Measurements from ENCODE around the gene CYP51A1.
"Not testable (repeated sequence)": the region's sequence is repeated elsewhere in the genome, so short reads cannot be mapped to it uniquely, and the experiment has no call there.

Gene CYP51A1

DNA sequence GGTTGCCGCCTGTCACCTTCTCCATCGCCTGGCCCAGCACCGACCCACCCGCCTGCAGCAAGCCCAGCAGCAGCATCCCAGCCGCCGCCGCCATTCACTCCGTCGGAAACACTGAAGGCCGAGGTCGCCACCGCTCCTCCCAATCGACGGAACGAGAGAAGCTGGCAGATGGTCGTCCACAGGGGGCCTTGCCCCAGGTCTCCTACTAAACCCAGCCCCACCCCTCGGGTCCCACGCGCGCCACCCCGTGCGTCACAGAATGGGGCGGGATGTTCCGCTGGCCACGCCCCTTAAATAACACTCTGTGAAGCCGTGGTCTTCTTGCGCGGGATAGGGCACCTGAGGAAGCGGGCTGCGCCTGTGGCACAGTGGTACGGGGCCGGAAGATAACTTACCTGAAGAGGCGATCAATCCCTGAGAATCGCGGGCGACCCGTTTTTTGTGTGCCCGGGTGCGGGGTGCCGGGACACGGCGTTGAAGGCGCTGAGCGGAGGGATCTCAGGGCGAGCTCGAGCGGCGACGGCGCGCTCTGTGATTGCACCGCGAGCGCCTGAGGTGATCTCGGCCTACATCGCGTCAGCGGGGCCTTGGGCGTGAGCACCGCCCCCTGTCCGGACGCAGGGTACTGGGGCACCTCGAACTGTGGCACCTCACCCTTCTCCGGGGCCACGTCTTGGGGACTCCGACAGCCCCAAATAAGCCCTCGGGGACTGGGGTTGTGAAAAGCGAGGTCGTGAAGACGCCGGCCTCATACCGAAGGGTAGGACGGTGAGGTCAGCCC is at the start of gene CYP51A1:
CYP51A1 (minus strand) TSS at position 207 of the 781 bp plus-strand sequence; CDS start at position 94, 113 bp downstream.
- DNase-seq = peak; percentile 96
- in situ Hi-C loops (cut with HindIII; ENCODE audit: low pct_ligation_motif_present, low pct_unique_long_range_greater_than_20kb, low sequenced_read_pairs) = no loop called here

DNA sequence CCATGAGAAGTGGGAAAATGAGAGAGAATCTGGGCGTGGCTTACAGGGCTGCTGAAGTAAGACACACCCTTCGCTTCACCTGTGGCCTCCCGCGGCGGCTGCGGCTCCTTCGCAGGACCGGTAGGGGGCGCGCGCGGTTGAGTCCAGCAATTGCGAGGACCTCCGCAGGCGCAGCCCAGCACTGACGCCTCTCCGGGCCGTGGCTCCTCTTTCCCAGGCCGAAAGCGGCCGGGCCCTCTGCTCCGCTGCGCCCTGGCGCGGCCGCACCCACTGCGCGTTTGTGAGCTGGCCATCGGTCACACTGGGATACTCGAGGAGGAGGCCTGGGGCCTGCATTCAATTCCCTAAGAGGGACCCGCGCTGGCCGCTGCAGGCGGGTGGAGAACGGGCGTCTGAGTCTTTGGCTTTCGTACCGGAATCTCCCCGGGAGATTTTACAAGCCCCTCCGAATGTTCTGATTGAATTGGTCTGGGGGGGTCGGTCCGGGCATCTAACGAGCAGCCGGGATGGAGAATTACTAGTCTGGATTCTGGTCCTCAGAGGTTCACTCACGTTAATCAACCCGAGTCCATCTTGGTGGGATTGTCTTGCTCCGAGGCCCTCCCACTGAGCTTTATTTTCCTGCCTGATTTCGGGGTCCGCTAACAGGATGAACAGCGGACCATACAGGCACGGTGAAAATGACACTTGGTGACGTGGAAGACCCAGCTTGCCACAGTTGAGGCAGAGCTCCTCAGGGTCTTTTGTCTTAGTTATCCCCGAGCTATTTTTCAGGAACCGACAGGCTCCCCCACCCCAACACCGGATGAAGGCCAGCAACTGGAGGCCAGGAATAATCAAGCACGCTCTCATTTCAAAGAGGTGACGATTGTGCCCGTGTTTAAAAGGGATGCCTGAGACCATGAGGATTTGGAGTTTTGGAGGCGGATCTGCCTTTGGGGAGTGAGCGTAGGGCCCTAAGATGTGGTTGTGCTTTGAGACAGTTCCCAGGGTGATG is 44.9 kb upstream of the CYP51A1 start, which contains the start of gene LRRD1:
LRRD1 (minus strand) TSS at position 215 of the 997 bp plus-strand sequence. CDS start 13,940 bp downstream, outside the sequence.
- in situ Hi-C loops (cut with HindIII; ENCODE audit: low pct_ligation_motif_present, low pct_unique_long_range_greater_than_20kb, low sequenced_read_pairs) = no loop called here
- DNase-seq = peak; percentile 89

DNA sequence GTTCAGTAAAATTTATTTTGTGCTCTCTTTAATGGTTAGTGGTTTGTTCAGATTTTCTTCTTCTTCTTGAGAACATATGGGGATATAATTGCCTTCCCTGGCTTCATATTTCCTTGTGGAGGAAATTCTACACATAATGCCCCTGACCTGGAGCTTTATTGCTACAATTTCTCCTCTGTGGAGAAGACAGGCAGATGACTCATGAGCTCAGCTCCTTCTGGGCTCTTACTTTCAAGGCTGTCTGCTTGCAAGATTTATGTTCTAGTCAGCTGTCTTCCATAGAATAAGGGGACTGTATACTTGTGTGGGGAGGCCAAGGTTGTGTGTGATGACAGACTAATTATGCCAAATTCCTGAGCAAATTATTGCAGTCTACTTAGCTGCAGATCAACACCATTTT is 43.1 kb upstream of the CYP51A1 start:
- DNase-seq = peak; percentile 21
- in situ Hi-C loops (cut with HindIII; ENCODE audit: low pct_ligation_motif_present, low pct_unique_long_range_greater_than_20kb, low sequenced_read_pairs) = no loop called here

DNA sequence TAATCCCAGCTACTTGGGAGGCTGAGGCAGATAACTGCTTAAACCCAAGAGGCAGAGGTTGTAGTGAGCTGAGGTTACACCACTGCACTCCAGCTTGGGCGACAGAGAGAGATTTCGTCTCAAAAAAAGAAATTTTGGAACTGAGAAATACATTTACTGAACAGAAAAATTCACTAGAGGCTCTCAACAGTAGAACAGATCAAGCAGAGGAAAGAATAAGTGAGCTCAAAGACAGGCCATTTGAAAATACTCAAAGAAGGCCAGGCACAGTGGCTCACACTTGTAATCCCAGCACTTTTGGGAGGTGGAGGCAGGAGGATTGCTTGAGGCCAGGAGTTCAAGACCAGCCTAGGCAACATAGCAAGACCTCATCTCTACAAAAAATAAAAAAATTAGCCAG is 35.3 kb upstream of the CYP51A1 start:
- in situ Hi-C loops (cut with HindIII; ENCODE audit: low pct_ligation_motif_present, low pct_unique_long_range_greater_than_20kb, low sequenced_read_pairs); DNase-seq: not testable (repeated sequence)

DNA sequence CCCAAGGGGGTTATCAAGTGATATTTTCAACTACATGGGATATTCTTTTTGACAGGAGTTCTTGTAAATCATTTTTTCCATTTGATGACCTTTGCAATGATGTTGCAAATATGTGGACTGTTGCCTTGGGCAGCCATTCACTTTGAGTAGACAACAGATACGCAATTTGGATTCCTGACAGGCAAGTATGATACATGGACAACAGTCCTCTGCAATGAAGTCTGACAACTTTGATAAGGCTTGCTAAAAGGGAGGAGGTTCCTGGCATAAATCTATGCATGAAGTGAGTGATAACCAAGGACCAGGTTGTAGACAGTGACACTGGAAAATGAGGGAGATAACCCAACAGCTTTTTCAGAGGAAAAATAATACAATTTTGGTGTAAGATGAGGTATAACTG is 27.0 kb upstream of the CYP51A1 start:
- no peak for DNase-seq
- in situ Hi-C loops (cut with HindIII; ENCODE audit: low pct_ligation_motif_present, low pct_unique_long_range_greater_than_20kb, low sequenced_read_pairs) = no loop called here

DNA sequence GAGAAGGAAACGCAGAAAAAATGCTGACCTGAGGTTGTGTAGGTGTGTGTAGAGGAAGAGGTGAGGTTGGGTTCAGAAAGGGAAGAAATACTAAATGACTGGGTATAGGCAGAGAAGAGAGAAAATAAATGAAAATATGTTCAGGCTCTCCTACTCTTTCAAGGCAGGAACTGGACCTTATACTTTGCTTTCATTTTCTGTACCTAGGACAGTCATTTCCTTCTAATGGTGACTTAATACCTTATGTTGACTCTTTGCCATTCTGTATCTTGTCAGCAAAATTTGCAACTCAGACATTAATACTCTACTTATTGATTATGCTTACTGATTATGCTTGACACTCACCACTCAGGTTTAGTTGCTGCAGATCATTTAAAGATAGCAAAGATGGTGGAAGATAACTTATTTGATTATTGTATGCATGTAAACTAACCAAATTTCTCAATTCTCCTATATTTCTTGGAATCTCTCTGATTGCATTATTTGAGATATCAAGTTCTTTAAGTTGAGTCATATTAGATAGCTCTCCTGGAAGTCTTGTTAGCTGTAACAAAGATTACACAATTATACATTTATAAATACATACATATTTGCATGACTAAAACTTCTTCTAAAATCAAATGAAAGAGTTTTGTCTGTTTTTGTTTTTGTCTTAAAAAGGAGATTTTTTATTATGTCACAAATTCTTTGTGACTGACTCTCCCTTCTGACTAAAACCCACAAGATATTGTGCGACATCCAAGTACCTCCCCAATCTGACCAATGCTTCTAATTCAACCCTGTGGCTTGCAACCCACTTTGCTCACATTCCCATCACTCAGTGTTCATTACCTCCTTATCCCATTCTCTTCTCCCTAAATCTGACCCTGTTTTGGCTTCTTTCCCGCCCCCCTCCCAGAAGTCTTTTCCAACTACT is 24.6 kb upstream of the CYP51A1 start:
- in situ Hi-C loops (cut with HindIII; ENCODE audit: low pct_ligation_motif_present, low pct_unique_long_range_greater_than_20kb, low sequenced_read_pairs) = no loop called here
- peak; percentile 56 for DNase-seq

DNA sequence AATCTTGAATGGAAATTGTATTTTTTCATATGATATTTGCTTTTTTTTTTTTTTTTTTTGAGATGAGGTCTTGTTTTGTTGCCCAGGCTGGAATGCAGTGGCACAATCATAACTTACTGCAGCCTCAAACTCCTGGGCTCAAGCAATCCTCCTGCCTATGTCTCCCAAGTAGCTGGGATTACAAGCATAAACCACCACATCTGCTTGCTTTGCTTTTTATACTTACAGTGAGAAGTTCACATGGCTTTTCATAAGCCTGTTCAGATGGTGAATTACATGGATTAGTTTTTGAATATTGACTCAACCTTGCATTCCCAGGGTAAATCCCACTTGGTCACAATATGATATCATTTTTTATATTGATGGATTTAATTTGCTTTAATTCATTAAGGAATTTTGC is 22.7 kb upstream of the CYP51A1 start:
- DNase-seq = no peak
- in situ Hi-C loops (cut with HindIII; ENCODE audit: low pct_ligation_motif_present, low pct_unique_long_range_greater_than_20kb, low sequenced_read_pairs) = no loop called here

DNA sequence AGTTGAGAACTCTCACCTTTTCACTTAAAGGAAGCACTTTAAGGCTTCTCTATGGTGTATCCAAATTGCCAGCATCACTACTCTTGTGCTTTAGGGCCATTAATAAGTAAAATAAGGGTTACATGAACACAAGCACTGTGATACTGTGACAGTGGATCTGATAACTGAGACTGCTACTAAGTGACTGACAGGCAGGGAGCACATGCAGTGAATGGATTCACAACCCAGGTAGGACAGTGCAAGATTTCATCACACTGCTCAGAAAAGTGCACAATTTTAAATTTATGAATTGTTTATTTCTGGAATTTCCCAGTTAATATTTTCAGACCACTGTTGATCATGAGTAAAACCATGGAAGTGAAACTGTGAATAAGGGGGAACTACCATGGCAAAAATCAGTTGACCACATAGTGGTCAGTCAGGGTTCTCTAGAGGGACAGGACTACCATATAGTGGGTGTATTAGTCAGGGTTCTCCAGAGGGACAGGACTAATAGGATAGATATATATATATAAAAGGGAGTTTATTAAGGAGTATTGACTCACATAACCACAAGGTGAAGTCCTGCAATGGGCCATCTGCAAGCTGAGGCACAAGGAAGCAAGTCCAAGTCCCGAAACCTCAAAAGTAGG is 20.9 kb upstream of the CYP51A1 start:
- DNase-seq = no peak
- in situ Hi-C loops (cut with HindIII; ENCODE audit: low pct_ligation_motif_present, low pct_unique_long_range_greater_than_20kb, low sequenced_read_pairs) = no loop called here

DNA sequence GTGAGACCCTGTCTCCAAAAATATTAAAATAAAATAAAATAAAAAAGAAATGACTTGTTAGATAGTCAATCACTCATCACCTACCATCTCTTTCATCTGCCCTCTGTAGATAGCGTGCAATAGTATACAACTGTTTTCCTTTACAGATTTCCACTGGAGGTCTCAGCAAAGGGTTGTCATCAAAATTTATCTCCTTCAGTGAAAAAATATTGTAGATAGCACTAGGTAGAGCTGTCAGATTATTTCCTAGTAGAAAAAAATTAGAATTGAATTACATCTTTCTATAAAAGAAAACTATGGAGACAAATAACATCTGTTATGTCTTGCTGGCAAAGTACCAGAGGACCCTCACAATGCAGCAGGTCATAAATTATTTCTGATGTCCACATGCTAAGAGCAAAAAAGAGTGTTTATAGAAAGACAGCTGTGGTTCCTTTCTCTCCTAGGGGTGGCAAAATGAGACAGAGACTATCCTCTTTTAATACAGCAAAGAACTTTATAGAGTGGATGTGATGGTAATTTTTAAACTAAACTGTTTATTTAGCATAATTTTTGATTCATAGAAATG is 16.3 kb upstream of the CYP51A1 start:
- in situ Hi-C loops (cut with HindIII; ENCODE audit: low pct_ligation_motif_present, low pct_unique_long_range_greater_than_20kb, low sequenced_read_pairs) = no loop called here
- no peak for DNase-seq

DNA sequence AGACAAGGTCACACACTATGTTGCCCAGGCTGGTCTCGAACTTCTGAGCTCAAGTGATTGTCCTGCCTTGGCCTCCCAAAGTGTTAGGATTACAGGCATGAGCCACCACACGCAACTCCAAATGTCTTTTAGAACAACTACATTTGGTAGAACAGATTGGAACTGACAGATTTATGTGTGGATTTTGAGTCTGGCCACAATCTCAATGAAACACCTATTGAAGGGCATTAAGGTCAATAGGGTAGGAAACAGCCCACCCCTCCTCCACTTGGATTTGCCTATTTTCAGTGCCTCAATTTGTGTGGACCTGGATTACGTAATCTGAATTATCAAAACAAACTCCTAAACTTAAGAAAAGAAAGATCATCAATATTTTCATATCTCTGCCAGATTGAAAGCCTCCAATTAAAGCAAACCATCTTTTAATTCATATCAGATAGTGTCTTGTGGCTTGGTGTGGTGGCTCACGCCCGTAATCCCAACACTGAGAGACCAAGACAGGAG is 15.5 kb upstream of the CYP51A1 start:
- no peak for DNase-seq
- in situ Hi-C loops (cut with HindIII; ENCODE audit: low pct_ligation_motif_present, low pct_unique_long_range_greater_than_20kb, low sequenced_read_pairs) = no loop called here

DNA sequence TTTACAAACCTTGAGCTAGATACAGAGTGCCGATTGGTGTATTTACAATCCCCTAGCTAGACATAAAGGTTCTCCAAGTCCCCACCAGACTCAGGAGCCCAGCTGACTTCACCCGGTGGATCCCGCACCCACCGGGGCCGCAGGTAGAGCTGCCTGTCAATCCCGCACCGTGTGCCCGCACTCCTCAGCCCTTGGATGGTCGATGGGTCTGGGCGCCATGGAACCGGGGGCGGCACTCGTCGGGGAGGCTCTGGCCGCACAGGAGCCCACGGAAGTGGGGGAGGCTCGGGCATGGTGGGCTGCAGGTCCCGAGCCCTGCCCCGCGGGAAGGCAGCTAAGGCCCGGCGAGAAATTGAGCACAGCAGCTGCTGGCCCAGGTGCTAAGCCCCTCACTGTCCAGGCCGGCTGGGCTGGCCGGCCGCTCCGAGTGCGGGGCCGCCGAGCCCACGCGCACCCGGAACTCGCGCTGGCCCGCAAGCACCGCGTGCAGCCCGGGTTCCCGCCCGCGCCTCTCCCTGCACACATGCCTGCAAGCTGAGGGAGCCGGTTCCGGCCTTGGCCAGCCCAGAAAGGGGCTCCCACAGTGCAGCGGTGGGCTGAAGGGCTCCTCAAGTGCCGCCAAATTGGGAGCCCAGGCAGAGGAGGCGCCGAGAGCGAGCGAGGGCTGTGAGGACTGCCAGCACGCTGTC is 9.1 kb upstream of the CYP51A1 start:
- DNase-seq; in situ Hi-C loops (cut with HindIII; ENCODE audit: low pct_ligation_motif_present, low pct_unique_long_range_greater_than_20kb, low sequenced_read_pairs): not testable (repeated sequence)

DNA sequence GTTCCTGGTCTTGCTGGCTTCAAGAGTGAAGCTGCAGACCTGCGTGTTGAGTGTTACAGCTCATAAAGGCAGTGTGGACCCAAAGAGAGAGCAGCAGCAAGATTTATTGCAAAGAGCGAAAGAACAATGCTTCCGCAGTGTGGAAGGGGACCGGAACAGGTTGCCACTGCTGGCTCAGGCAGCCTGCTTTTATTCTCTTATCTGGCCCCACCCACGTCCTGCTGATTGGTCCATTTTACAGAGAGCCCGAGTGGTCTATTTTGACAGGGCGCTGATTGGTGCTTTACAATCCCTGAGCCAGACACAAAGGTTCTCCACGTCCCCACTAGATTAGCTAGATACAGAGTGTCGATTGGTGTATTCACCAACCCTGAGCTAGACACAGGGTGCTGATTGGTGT is 8.5 kb upstream of the CYP51A1 start:
- in situ Hi-C loops (cut with HindIII; ENCODE audit: low pct_ligation_motif_present, low pct_unique_long_range_greater_than_20kb, low sequenced_read_pairs); DNase-seq: not testable (repeated sequence)

DNA sequence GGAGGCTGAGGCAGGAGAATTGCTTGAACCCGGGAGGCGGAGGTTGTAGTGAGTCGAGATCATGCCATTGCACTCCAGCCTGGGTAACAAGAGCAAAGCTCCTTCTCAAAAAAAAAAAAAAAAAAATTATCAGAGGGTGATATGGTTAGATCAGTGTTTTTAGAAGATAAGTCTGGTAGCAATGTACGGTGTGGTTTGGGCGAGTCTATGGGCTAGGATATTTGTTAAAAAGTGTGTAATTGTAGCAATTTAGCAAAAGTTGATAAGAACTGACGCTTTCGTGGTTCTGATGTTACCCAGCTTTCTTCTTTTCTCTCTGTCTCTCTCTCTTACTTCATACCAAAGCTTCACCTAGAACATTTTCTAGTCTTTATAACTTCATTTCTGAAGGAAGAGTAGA is 6.9 kb upstream of the CYP51A1 start:
- DNase-seq = no peak
- in situ Hi-C loops (cut with HindIII; ENCODE audit: low pct_ligation_motif_present, low pct_unique_long_range_greater_than_20kb, low sequenced_read_pairs) = no loop called here

DNA sequence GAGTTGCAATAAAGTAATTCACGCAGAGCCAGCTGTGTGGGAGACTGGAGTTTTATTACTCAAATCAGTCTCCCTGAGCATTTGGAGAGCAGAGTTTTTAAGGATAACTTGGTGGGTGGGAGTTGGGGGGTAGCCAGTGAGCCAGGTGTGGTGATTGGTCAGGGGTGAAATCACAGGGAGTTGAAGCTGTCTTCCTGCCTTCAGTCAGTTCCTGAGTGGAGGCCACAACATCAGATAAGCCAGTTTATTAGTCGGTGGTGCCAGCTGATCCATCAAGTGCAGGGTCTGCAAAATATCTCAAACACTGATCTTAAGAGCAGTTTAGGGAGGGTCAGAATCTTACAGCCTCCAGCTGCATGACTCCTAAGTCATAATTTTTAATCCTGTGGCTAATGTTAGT is 3.3 kb upstream of the CYP51A1 start:
- no peak for DNase-seq
- in situ Hi-C loops (cut with HindIII; ENCODE audit: low pct_ligation_motif_present, low pct_unique_long_range_greater_than_20kb, low sequenced_read_pairs) = no loop called here

DNA sequence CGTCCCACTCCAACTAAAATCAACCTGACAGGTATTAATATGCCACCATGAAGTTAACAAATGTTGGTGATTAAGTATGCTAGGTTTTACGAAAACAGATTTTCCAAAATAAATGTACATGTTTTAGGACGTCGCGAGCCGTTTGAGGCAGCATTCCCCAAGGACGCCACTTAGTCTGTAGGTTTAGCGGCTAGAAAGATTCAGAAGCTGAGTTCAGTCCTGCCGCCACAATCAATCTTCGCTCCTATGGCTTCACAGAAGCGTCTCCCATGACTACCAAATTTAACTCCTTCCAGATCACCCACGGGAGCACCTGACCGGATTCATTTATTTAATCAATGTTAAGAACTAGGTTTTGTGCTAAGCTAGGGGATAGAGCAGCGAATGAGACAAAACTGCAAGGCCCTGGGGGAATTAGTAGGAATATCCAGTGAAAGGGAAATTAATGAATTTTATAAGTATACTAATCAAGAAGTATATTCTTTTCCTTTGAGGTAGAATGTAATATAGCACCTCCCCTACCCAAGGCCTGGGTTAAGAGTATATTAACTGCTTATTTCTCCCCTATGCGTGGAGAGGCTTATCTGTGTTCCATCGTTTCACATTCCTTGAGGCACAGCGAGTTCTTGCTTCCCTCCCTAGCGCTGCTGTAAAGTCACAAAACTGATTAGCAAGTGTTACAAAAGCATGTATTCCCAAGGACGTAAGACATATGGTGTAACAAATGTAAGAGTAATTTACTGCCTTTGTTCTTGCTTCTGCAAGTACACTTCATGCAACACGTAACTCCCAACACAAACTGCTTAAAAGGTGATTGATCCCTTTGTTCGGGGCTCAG is 994 bp upstream of the CYP51A1 start:
- peak; percentile 44 for DNase-seq

DNA sequence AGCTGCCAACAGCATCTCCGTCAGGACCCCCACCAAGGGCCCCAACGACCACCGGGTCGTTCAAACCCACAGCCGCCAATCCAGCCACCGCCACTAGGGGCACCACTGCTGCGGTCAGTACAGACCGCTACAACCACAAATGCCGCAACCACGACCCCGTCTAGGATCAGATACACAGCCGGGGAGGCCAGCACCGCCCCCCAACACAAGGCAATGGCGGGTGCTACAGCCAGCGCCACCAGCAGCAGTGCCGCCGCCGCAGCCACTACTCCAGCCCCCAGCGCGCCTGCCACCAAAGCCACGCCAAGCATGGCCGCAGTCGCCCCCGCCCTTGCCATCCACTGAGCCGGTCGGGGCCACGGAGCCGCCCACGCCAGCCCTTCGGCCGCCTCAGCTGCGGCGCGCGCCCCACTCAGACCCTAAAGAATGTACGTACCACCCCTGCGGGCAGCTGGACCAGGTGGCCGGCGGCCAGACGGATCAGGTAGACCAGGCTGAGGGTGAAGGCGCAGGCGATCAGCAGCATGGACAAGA is 473 bp downstream of the CYP51A1 start:
- peak; percentile 65 for DNase-seq
- in situ Hi-C loops (cut with HindIII; ENCODE audit: low pct_ligation_motif_present, low pct_unique_long_range_greater_than_20kb, low sequenced_read_pairs) = no loop called here

More for the DNA sequence above, 994 bp upstream of the CYP51A1 start:
- in situ Hi-C loops (cut with HindIII; ENCODE audit: low pct_ligation_motif_present, low pct_unique_long_range_greater_than_20kb, low sequenced_read_pairs) = no loop called here

All from ACHN (cell line).